Activated CD4-positive, CD25-positive, alpha-beta regulatory T cell treated with anti-CD3 and anti-CD28 coated beads, Interleukin-2, amount 50 U/mL, for 72 hours (primary cell): Measurements from ENCODE around the gene GFOD1.

Source experiments
- DNase-seq: peaks from one replicate; pipeline ENCODE4 v3.0.0; 2021

The GFOD1 gene

DNA sequence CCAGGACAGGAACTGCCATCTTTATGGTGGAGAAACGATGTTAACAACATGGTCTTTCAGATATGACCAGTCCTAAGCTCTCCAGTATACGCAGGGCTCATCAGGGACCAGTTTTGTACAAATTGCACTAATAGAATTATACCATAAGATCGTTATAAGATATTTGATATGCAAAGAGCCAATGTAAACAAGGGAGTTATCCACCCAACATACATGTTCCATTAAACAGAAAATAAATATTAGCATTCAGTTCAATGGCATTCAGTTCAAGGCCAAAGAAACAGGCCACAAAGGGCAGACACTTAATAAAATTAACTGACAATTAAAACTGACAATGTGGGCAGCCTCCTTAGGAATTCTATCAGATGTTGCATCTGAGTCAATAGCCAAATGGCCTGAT, 2.6 kb downstream of the GFOD1 start:
- no peak for DNase-seq

- no peak for DNase-seq
Observed at GRCh38 chr6:13484138-13484708, 3.2 kb downstream of the GFOD1 start.

DNA sequence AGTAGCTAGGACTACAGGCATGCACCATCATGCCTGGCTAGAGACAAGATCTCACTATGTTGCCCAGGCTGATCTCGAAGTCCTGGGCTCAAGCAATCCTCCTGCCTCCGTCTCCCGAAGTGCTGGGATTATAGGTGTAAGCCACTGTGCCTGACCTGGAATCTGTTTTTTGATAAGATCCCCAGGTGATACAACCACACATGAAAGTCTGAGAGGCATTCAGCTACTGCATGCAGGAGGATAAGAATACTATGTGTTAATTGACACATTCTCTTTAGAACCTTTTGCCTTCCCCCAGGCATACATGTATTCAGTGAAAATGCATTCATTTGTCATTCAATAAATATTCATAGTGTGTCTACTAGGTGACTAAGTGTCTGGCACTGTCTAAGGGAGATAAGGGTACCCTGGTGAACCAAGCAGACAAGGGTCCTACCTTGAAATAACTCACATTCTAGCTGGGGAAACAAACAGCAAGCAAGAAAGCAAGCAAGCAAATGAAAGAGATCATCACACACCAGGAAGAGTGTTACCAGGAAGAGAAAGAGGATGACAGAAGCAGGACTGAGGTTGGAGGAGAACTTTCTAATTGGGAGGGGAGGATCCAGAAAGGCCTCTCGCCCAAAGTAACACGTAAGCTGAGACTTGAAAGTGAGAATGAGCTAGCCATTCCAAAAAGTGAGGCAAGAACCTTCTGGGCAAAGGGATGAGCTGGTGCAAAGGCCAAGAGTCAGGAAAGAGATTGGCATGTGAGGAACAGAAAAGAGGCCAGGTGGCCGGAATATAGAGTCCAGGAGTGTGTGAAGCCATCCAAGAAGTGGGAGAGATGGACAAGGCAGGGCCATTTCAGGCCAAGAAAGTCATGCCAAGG, 6.5 kb downstream of the GFOD1 start:
- DNase-seq: no peak

- no peak for DNase-seq
Observed at GRCh38 chr6:13479971-13480434, 7.4 kb downstream of the GFOD1 start.

GRCh38 chr6:13479206-13479800, 8.1 kb downstream of the GFOD1 start:
- no peak for DNase-seq

GRCh38 chr6:13478525-13478966, 8.9 kb downstream of the GFOD1 start:
- no peak for DNase-seq

DNA sequence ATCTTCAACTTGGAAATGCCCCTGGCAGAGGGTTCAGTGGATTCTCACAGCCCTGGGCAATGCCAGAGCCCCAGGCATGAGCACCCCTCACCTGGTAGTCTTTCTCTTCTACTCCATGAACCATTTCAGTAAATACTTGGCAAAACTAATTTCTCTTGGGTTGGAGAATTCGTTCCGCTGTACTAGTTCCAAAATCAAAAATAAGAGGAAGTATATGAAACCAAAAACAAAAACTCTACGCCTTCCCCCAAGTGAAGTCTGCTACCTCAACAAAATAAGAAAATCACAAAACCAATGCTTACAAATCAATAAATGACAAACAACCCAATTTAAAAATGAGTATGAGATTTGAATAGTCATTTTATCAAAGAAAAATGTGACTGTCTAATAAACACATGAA, 12.6 kb downstream of the GFOD1 start:
- no peak for DNase-seq

- DNase-seq: no peak
Observed at GRCh38 chr6:13474360-13474759, 13.0 kb downstream of the GFOD1 start.

- DNase-seq: no peak
Observed at GRCh38 chr6:13473768-13474165, 13.6 kb downstream of the GFOD1 start.

GRCh38 chr6:13472976-13473767, 14.2 kb downstream of the GFOD1 start:
- DNase-seq: no peak

GRCh38 chr6:13472099-13472498, 15.3 kb downstream of the GFOD1 start:
- DNase-seq: no peak

- DNase-seq: no peak
Observed at GRCh38 chr6:13471184-13471583, 16.2 kb downstream of the GFOD1 start.

- no peak for DNase-seq
Observed at GRCh38 chr6:13470238-13471140, 16.9 kb downstream of the GFOD1 start.

- DNase-seq: no peak
Observed at GRCh38 chr6:13469693-13470092, 17.7 kb downstream of the GFOD1 start.

GRCh38 chr6:13468839-13469238, 18.6 kb downstream of the GFOD1 start:
- no peak for DNase-seq

GRCh38 chr6:13467216-13467600, 20.2 kb downstream of the GFOD1 start:
- no peak for DNase-seq

- no peak for DNase-seq
Observed at GRCh38 chr6:13466304-13467215, 20.8 kb downstream of the GFOD1 start.

DNA sequence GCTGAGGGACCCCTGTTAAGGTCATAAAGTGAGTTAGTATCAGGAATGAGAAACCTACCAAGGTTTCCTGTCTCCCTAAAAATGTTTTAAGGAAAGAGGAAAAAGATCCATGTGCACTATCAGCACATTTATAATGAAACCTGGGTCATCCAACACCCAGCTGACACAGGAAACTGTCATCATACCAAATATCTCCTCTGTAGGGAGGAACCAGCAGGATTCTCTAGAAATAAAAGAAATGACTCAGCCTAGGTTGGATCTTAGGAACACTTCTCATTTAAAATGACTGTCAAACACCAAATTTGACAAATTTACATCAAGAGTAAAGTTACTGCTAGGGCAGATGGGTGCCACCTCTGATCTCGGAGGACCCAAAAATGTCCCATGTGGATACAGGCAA, 21.7 kb downstream of the GFOD1 start:
- DNase-seq: no peak

DNA sequence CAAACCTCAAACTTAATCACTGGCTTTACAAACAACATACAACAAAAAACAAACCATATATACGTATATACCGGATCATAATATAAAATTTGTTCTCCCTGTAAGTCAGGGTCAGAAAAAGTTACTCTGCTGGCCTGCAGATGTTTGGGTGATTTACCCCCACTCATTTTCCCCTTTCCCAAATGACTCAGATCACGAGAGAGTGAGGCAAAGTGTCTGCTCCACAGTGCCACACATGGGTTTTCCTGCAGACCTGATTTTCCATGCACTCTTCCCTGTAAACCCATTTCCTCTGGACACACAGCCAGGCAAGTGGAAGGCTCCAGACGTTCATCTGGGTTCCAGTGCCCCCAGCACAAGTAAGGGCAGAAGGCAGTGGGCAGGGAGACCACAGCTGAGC, 23.5 kb downstream of the GFOD1 start:
- no peak for DNase-seq

- DNase-seq: no peak
Observed at GRCh38 chr6:13463328-13463717, 24.1 kb downstream of the GFOD1 start.
